ENCODE data around the gene CASQ1. TPM values are rescaled to one million over a fixed set of nuclear protein-coding genes. Genes with fewer than 3 reads are reported as not detected.

Gene CASQ1
- total and polyA plus RNA-seq, 2 of the 13 experiments (the other 11 are each of a cell fraction or from before 2014, with no cell fraction given) = 0.09 to 0.20 TPM

DNA sequence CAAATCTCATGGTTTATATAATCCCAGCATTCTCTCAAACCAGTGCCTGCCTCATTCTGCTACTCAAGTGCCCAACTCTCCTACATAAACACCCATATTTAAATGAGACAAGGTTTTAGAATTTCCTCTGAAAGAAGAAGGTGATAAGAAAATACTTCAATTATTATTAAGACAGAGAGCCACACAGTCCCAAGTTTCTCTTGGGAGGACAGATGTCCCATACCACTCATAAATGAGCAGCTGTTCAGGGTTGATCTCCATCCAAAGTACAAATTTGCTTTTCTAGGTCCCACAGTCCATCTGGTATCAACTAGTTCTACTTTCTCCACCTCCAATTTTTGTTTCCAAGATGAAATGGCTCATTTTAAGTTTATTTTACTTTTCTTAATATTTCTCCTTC lies 60.6 kb downstream of the CASQ1 start (continued):
- TF ChIP-seq HIC2 (CRISPR knock-in tag; IDR thresholded peaks at IDR 0.05; ENCODE audit: low read depth) (no peak), SMARCE1 (IDR thresholded peaks at IDR 0.05; ENCODE audit: borderline replicate concordance) (no peak), RBFOX2 (IDR thresholded peaks at IDR 0.05; ENCODE audit: low read depth, low read length) (0 out of 2 replicates have a peak, but pooled peaks have one; percentile 27), YY1 (IDR thresholded peaks at IDR 0.05; ENCODE audit: insufficient read depth, insufficient replicate concordance, low read depth, low read length) (no peak), NR2C2 (CRISPR knock-in tag; IDR thresholded peaks at IDR 0.05; ENCODE audit: borderline replicate concordance) (no peak), YEATS2 (CRISPR knock-in tag; IDR thresholded peaks at IDR 0.05; ENCODE audit: borderline replicate concordance) (no peak), HNF4A (CRISPR knock-in tag; IDR thresholded peaks at IDR 0.05) (peak; percentile 69; the same call in 1 of the 2 replicates), CCAR2 (optimal IDR thresholded peaks at IDR 0.05; ENCODE audit: low read depth, low read length) (no peak), ATF7 (IDR thresholded peaks at IDR 0.05) (no peak), ATF7 (CRISPR knock-in tag; IDR thresholded peaks at IDR 0.05) (no peak), ZFP37 (CRISPR knock-in tag; IDR thresholded peaks at IDR 0.05; ENCODE audit: borderline replicate concordance) (no peak), KDM3A (CRISPR knock-in tag; IDR thresholded peaks at IDR 0.05; ENCODE audit: low read depth) (no peak)
- TF ChIP-seq, protein P1, sequence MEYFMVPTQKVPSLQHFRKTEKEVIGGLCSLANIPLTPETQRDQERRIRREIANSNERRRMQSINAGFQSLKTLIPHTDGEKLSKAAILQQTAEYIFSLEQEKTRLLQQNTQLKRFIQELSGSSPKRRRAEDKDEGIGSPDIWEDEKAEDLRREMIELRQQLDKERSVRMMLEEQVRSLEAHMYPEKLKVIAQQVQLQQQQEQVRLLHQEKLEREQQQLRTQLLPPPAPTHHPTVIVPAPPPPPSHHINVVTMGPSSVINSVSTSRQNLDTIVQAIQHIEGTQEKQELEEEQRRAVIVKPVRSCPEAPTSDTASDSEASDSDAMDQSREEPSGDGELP (IDR thresholded peaks at IDR 0.05; ENCODE audit: borderline replicate concordance, low read depth) = 0 out of 2 replicates have a peak, but pooled peaks have one; percentile 9

Other genes starting within 250 kb of the CASQ1 start
- gene IGSF9, start 245.0 kb upstream of the CASQ1 start, total RNA-seq (2016; rRNA removed; fragmentation: Illumina TruSeq; extraction: Trizol) = not detected in 2 replicates
- gene IGSF9, start 245.0 kb upstream of the CASQ1 start, polyA plus RNA-seq (2011; rRNA removed) = 0.03 and 0.04 TPM in 2 replicates
- gene SLAMF9, start 236.3 kb upstream of the CASQ1 start, total RNA-seq (2016; rRNA removed; fragmentation: Illumina TruSeq; extraction: Trizol) = not detected in 2 replicates
- gene SLAMF9, start 236.3 kb upstream of the CASQ1 start, polyA plus RNA-seq (2011; rRNA removed) = 0.55 and 0.82 TPM in 2 replicates
- gene PIGM, start 158.6 kb upstream of the CASQ1 start, total RNA-seq (2016; rRNA removed; fragmentation: Illumina TruSeq; extraction: Trizol) = 2.9 and 4.6 TPM in 2 replicates
- 3.4 TPM in 2 replicates for gene PIGM, start 158.6 kb upstream of the CASQ1 start, polyA plus RNA-seq (2011; rRNA removed)
- 4.1 and 4.4 TPM in 2 replicates for gene KCNJ10, start 120.4 kb upstream of the CASQ1 start, total RNA-seq (2016; rRNA removed; fragmentation: Illumina TruSeq; extraction: Trizol)
- 9.9 and 10.3 TPM in 2 replicates for gene KCNJ10, start 120.4 kb upstream of the CASQ1 start, polyA plus RNA-seq (2011; rRNA removed)
- gene KCNJ9, start 109.0 kb upstream of the CASQ1 start, total RNA-seq (2016; rRNA removed; fragmentation: Illumina TruSeq; extraction: Trizol) = not detected in 2 replicates
- not detected in 2 replicates for gene KCNJ9, start 109.0 kb upstream of the CASQ1 start, polyA plus RNA-seq (2011; rRNA removed)
- 8.0 and 24.0 TPM in 2 replicates for gene IGSF8, start 92.0 kb upstream of the CASQ1 start, total RNA-seq (2016; rRNA removed; fragmentation: Illumina TruSeq; extraction: Trizol)
- gene IGSF8, start 92.0 kb upstream of the CASQ1 start, polyA plus RNA-seq (2011; rRNA removed) = 41.0 and 52.1 TPM in 2 replicates
- gene ATP1A2, start 74.8 kb upstream of the CASQ1 start, total RNA-seq (2016; rRNA removed; fragmentation: Illumina TruSeq; extraction: Trizol) = not detected in 2 replicates
- 0.16 TPM in 2 replicates for gene ATP1A2, start 74.8 kb upstream of the CASQ1 start, polyA plus RNA-seq (2011; rRNA removed)
- gene ATP1A4, start 39.0 kb upstream of the CASQ1 start, total RNA-seq (2016; rRNA removed; fragmentation: Illumina TruSeq; extraction: Trizol) = not detected in 2 replicates
- gene ATP1A4, start 39.0 kb upstream of the CASQ1 start, polyA plus RNA-seq (2011; rRNA removed) = not detected in 2 replicates
- gene PEA15, start 14.8 kb downstream of the CASQ1 start, total RNA-seq (2016; rRNA removed; fragmentation: Illumina TruSeq; extraction: Trizol) = 12.1 and 15.8 TPM in 2 replicates
- 35.2 and 40.4 TPM in 2 replicates for gene PEA15, start 14.8 kb downstream of the CASQ1 start, polyA plus RNA-seq (2011; rRNA removed)
- 52.3 and 79.8 TPM in 2 replicates for gene DCAF8, start 72.0 kb downstream of the CASQ1 start, total RNA-seq (2016; rRNA removed; fragmentation: Illumina TruSeq; extraction: Trizol)
- 73.4 and 94.7 TPM in 2 replicates for gene DCAF8, start 72.0 kb downstream of the CASQ1 start, polyA plus RNA-seq (2011; rRNA removed)
- 47.0 and 81.9 TPM in 2 replicates for gene PEX19, start 94.6 kb downstream of the CASQ1 start, total RNA-seq (2016; rRNA removed; fragmentation: Illumina TruSeq; extraction: Trizol)
- 48.3 and 51.8 TPM in 2 replicates for gene PEX19, start 94.6 kb downstream of the CASQ1 start, polyA plus RNA-seq (2011; rRNA removed)
- 160 and 218 TPM in 2 replicates for gene COPA, start 152.7 kb downstream of the CASQ1 start, total RNA-seq (2016; rRNA removed; fragmentation: Illumina TruSeq; extraction: Trizol)
- gene COPA, start 152.7 kb downstream of the CASQ1 start, polyA plus RNA-seq (2011; rRNA removed) = 166 and 197 TPM in 2 replicates
- gene NCSTN, start 152.8 kb downstream of the CASQ1 start, total RNA-seq (2016; rRNA removed; fragmentation: Illumina TruSeq; extraction: Trizol) = 27.0 and 44.2 TPM in 2 replicates
- gene NCSTN, start 152.8 kb downstream of the CASQ1 start, polyA plus RNA-seq (2011; rRNA removed) = 247 and 281 TPM in 2 replicates
- 0.11 TPM in 1 of 2 replicates, not detected in the other for gene NHLH1, start 176.5 kb downstream of the CASQ1 start, total RNA-seq (2016; rRNA removed; fragmentation: Illumina TruSeq; extraction: Trizol)
- gene NHLH1, start 176.5 kb downstream of the CASQ1 start, polyA plus RNA-seq (2011; rRNA removed) = 0.44 and 0.57 TPM in 2 replicates
- gene VANGL2, start 210.0 kb downstream of the CASQ1 start, total RNA-seq (2016; rRNA removed; fragmentation: Illumina TruSeq; extraction: Trizol) = not detected in 2 replicates
- 0.09 and 0.18 TPM in 2 replicates for gene VANGL2, start 210.0 kb downstream of the CASQ1 start, polyA plus RNA-seq (2011; rRNA removed)

All from HepG2 (cell line).